ENCODE results near the gene AASDH.
"Not testable (repeated sequence)": the region's sequence is repeated elsewhere in the genome, so short reads cannot be mapped to it uniquely, and the experiment has no call there.

DNA sequence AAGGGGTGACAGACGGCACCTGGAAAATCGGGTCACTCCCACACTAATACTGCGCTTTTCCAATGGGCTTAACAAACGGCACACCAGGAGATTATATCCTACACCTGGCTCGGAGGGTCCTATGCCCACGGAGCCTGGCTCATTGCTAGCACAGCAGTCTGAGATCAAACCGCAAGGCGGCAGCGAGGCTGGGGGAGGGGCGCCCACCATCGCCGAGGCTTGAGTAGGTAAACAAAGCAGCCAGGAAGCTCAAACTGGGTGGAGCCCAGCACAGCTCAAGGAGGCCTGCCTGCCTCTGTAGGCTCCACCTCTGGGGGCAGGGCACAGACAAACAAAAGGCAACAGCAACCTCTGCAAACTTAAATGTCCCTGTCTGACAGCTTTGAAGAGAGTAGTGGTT lies 24.3 kb downstream of the AASDH start:
- not testable (repeated sequence) for TF ChIP-seq PHF5A (CRISPR knock-in tag; IDR thresholded peaks at IDR 0.05; ENCODE audit: low read depth, unreplicated experiment); PRDM10 (CRISPR knock-in tag; IDR thresholded peaks at IDR 0.05; ENCODE audit: low read depth); RNF2 (conservative IDR thresholded peaks at IDR 0.05; ENCODE audit: low read depth); ZNF576 (CRISPR knock-in tag; IDR thresholded peaks at IDR 0.05); ZNF362 (CRISPR knock-in tag; IDR thresholded peaks at IDR 0.05; ENCODE audit: borderline replicate concordance); MATR3 (CRISPR knock-in tag; IDR thresholded peaks at IDR 0.05); CREM (IDR thresholded peaks at IDR 0.05); CREM (CRISPR knock-in tag; IDR thresholded peaks at IDR 0.05)
- TF ChIP-seq, protein P1, sequence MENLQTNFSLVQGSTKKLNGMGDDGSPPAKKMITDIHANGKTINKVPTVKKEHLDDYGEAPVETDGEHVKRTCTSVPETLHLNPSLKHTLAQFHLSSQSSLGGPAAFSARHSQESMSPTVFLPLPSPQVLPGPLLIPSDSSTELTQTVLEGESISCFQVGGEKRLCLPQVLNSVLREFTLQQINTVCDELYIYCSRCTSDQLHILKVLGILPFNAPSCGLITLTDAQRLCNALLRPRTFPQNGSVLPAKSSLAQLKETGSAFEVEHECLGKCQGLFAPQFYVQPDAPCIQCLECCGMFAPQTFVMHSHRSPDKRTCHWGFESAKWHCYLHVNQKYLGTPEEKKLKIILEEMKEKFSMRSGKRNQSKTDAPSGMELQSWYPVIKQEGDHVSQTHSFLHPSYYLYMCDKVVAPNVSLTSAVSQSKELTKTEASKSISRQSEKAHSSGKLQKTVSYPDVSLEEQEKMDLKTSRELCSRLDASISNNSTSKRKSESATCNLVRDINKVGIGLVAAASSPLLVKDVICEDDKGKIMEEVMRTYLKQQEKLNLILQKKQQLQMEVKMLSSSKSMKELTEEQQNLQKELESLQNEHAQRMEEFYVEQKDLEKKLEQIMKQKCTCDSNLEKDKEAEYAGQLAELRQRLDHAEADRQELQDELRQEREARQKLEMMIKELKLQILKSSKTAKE (CRISPR knock-in tag; IDR thresholded peaks at IDR 0.05; ENCODE audit: borderline replicate concordance) = not testable (repeated sequence)

All from HepG2 (cell line).